CD14-positive monocyte (primary cell): ENCODE data around the gene SRI. TPM values are rescaled to one million over a fixed set of nuclear protein-coding genes. Genes with fewer than 3 reads are reported as not detected.

Experiments used
- DNase-seq, 3 donors: peaks; one replicate each; pipeline ENCODE4 v3.0.0-alpha.2; 2011 to 2022
- H2AFZ ChIP-seq: 2 replicates; pipeline ENCODE4 v1.6.0; 2012; ENCODE audit warnings: mild to moderate bottlenecking, low read depth, low read length, inconsistent platforms; ENCODE audit not compliant: insufficient read depth, poor library complexity, severe bottlenecking
- H3K27ac ChIP-seq, 2 donors: 1 replicate in 1 of 2; 2 replicates in 1 of 2; pipeline ENCODE4 v1.5.1; 2012 to 2013; ENCODE audit warnings: low read length in 2 of 2, control low read depth in 1 of 2, inconsistent platforms in 1 of 2, low read depth in 1 of 2, mild to moderate bottlenecking in 1 of 2
- H3K27me3 ChIP-seq, 2 donors: one replicate each; pipeline versions ENCODE4 v1.6.0 to v1.6.1; 2011 to 2013; ENCODE audit warnings: low read length in 2 of 2; ENCODE audit not compliant: control insufficient read depth in 2 of 2, insufficient read depth in 2 of 2
- H3K36me3 ChIP-seq, 2 donors: replicated peaks in 1 of 2; 1 replicate in 1 of 2; 2 replicates in 1 of 2; pipeline versions ENCODE4 v1.5.1 to v1.6.1; 2012 to 2013; ENCODE audit warnings: low read length in 2 of 2, control low read depth in 1 of 2, inconsistent platforms in 1 of 2, mild to moderate bottlenecking in 1 of 2; ENCODE audit not compliant: insufficient read depth in 2 of 2, control insufficient read depth in 1 of 2
- H3K4me1 ChIP-seq, 2 donors: 1 replicate in 1 of 2; 2 replicates in 1 of 2; pipeline versions ENCODE4 v1.5.1 to v1.6.1; 2012 to 2013; ENCODE audit warnings: low read length in 2 of 2, control low read depth in 1 of 2, inconsistent platforms in 1 of 2, mild to moderate bottlenecking in 1 of 2, moderate library complexity in 1 of 2; ENCODE audit not compliant: insufficient read depth in 2 of 2, control insufficient read depth in 1 of 2
- H3K4me2 ChIP-seq: replicated peaks from 2 replicates; pipeline ENCODE3; 2012; ENCODE audit warnings: low read length, moderate library complexity, mild to moderate bottlenecking; ENCODE audit not compliant: poor library complexity, severe bottlenecking; ENCODE audit errors: extremely low read depth
- H3K4me3 ChIP-seq, 3 experiments: fragments of 200-600 bp in 1 of 3; sonication (generic) in 1 of 3; replicated peaks in 1 of 3; 1 replicate in 2 of 3; 2 replicates in 1 of 3; pipeline ENCODE4 v1.5.1; 2011 to 2013; ENCODE audit warnings: low read length in 3 of 3, mild to moderate bottlenecking in 3 of 3, control low read depth in 2 of 3, low read depth in 2 of 3, inconsistent platforms in 1 of 3, moderate library complexity in 1 of 3
- H3K79me2 ChIP-seq: 2 replicates; pipeline ENCODE4 v1.6.0; 2012; ENCODE audit warnings: mild to moderate bottlenecking, control low read depth, inconsistent platforms, low read length, moderate library complexity; ENCODE audit not compliant: insufficient read depth
- H3K9ac ChIP-seq: 2 replicates; pipeline ENCODE4 v1.6.0; 2017; ENCODE audit warnings: low read length, mild to moderate bottlenecking; ENCODE audit not compliant: insufficient read depth, poor library complexity, severe bottlenecking
- H3K9me3 ChIP-seq, 2 donors: replicated peaks in 1 of 2; 1 replicate in 1 of 2; 2 replicates in 1 of 2; pipeline versions ENCODE4 v1.5.1 to v1.6.1; 2012 to 2013; ENCODE audit warnings: low read length in 2 of 2, control low read depth in 1 of 2; ENCODE audit not compliant: control insufficient read depth in 1 of 2, insufficient read depth in 1 of 2
- H4K20me1 ChIP-seq: 2 replicates; pipeline ENCODE4 v1.6.0; 2012; ENCODE audit warnings: mild to moderate bottlenecking, low read length, control low read depth, moderate library complexity; ENCODE audit not compliant: insufficient read depth
- H3K27ac Mint-ChIP-seq, 7 donors: one replicate each; pipeline ENCODE4 v1.8.0; 2020; ENCODE audit warnings: mild to moderate bottlenecking in 7 of 7, mixed read lengths in 7 of 7, moderate library complexity in 6 of 7, inconsistent platforms in 2 of 7
- H3K27me3 Mint-ChIP-seq, 3 donors: one replicate each; pipeline ENCODE4 v1.8.0; 2021 to 2022; ENCODE audit warnings: low read depth in 3 of 3, mild to moderate bottlenecking in 3 of 3, mixed read lengths in 3 of 3, moderate library complexity in 3 of 3, inconsistent platforms in 1 of 3
- H3K36me3 Mint-ChIP-seq, 2 donors: one replicate each; pipeline ENCODE4 v1.8.0; 2020; ENCODE audit warnings: mixed read lengths in 2 of 2, inconsistent platforms in 1 of 2, mild to moderate bottlenecking in 1 of 2
- H3K4me1 Mint-ChIP-seq: one replicate; pipeline ENCODE4 v1.8.0; 2020; ENCODE audit warnings: mild to moderate bottlenecking, mixed read lengths
- H3K4me3 Mint-ChIP-seq, 2 donors: one replicate each; pipeline ENCODE4 v1.8.0; 2020; ENCODE audit warnings: mild to moderate bottlenecking in 2 of 2, mixed read lengths in 2 of 2, moderate library complexity in 1 of 2
- H3K9me3 Mint-ChIP-seq, 7 donors: one replicate each; pipeline ENCODE4 v1.8.0; 2020 to 2022; ENCODE audit warnings: mixed read lengths in 7 of 7, mild to moderate bottlenecking in 6 of 7, moderate library complexity in 6 of 7, inconsistent platforms in 2 of 7
- WGBS: methylation state at CpG from one replicate; pipeline ENCODE4 v1.1.5; 2013; ENCODE audit warnings: missing lambda C conversion rate; ENCODE audit not compliant: insufficient coverage; 5-methylcytosine and 5-hydroxymethylcytosine counted together
- intact Hi-C, 2 donors: fragments of 100-400 bp; cut with micrococcal nuclease; formaldehyde crosslinking; loops; one replicate each; pipeline versions ENCODE4 v1.15.0 to v1.15.1; 2023
- polyA plus RNA-seq, 3 donors: library from polyadenylated mRNA; depleted of rRNA in 1 of 3; unstranded in 2 of 3; stranded (reverse) in 1 of 3; fragments of 300-500 nt in 2 of 3; fragments of >200 nt in 1 of 3; fragmentation: Illumina TruSeq in 2 of 3; gene quantifications; 1 replicate in 2 of 3; 2 replicates in 1 of 3; pipeline ENCODE4 v1.2.3, GENCODE V29; 2012 to 2021
- TF ChIP-seq, protein P1 (sequence below): fragments of 200-600 bp; IDR thresholded peaks from one replicate; pipeline ENCODE4 v1.8.0; 2022; ENCODE audit warnings: antibody characterized with exemption, mild to moderate bottlenecking

Gene SRI
- polyA plus RNA-seq, 3 donors, result 53.0 to 238 (median 216) TPM

DNA sequence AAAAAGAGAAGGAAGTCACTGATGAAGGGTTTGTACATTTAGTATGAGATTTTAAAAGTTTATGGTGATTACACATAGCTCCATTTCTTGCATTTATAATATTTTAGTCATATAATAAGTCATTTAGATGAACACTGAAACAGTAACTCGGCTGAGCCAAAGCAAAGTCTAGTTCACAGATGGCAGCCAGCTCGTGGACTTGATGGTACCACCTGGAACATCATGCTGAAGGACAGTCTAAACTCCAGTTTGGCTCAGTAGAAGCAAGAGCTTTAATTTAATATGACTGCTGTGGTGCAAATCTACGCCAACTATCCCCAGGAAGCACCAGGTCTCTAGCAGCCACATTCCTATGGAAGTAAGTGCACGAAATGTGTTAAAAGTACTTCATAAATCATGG lies 16.4 kb downstream of the SRI start:
- Histone ChIP-seq H3K4me1 (no peaks in the 10 kb centered on the region), H3K9me3 (no peaks in the 10 kb centered on the region), H3K4me3 (no peak overlapping the region), H3K79me2 (no peaks in the 10 kb centered on the region), H3K4me2 (no peak overlapping the region), H3K27ac (no peak overlapping the region), H4K20me1 (no peaks in the 10 kb centered on the region), H3K9ac (no peak overlapping the region), H3K36me3 (peaks cover 58 to 77% of the 10 kb centered on the region in 2 donors), H2AFZ (no peak overlapping the region), H3K27me3 (no peaks in the 10 kb centered on the region)
- Mint-ChIP-seq H3K4me3 (no peak overlapping the region), H3K9me3 (no peaks in the 10 kb centered on the region), H3K4me1 (no peaks in the 10 kb centered on the region), H3K27me3 (no peaks in the 10 kb centered on the region), H3K27ac (no peak overlapping the region), H3K36me3 (peaks cover 63 to 64% of the 10 kb centered on the region in 2 donors)
- intact Hi-C loops, result no loop called here
- 100% methylated on average over 2 of the region's 4 CpGs for WGBS
- TF ChIP-seq, protein P1, sequence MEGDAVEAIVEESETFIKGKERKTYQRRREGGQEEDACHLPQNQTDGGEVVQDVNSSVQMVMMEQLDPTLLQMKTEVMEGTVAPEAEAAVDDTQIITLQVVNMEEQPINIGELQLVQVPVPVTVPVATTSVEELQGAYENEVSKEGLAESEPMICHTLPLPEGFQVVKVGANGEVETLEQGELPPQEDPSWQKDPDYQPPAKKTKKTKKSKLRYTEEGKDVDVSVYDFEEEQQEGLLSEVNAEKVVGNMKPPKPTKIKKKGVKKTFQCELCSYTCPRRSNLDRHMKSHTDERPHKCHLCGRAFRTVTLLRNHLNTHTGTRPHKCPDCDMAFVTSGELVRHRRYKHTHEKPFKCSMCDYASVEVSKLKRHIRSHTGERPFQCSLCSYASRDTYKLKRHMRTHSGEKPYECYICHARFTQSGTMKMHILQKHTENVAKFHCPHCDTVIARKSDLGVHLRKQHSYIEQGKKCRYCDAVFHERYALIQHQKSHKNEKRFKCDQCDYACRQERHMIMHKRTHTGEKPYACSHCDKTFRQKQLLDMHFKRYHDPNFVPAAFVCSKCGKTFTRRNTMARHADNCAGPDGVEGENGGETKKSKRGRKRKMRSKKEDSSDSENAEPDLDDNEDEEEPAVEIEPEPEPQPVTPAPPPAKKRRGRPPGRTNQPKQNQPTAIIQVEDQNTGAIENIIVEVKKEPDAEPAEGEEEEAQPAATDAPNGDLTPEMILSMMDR, result no peak
- DNase-seq, result no peak

DNA sequence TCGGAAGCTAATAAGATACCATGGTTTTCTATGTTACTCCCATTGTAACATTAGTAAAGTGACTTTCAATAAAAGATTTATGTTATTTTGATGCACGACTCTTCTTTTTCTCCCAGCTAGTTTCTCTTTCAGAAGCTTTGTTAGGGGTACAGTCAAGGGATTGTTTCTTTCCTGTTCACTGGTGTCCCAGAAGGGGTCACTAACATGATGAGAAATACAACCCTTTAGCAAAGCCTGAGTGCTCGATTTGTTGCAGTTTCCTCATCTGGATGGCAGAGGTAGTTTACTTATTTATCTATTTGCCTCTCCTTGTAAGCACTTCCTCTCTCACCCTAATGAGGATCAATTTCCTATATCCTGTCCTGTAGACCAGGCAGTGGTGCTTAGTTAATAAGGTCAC lies 17.0 kb downstream of the SRI start:
- no peak overlapping the region for H3K27ac ChIP-seq
- H3K4me1 ChIP-seq, result no peaks in the 10 kb centered on the region
- H3K36me3 Mint-ChIP-seq, result peaks cover 59 to 60% of the 10 kb centered on the region in 2 donors
- no peaks in the 10 kb centered on the region for H3K4me1 Mint-ChIP-seq
- no CpG with 5 or more reads among the region's 3 CpGs for WGBS
- H4K20me1 ChIP-seq, result no peaks in the 10 kb centered on the region
- H3K27ac Mint-ChIP-seq, result peak overlapping the region in 1 of 7 donors; percentile 40
- no peak overlapping the region for H3K4me3 Mint-ChIP-seq
- no peak for DNase-seq
- no peak overlapping the region for H2AFZ ChIP-seq
- TF ChIP-seq, protein P1, result no peak
- no peaks in the 10 kb centered on the region for H3K27me3 ChIP-seq
- no peaks in the 10 kb centered on the region for H3K9me3 Mint-ChIP-seq
- H3K36me3 ChIP-seq, result peaks cover 52 to 71% of the 10 kb centered on the region in 2 donors
- no peaks in the 10 kb centered on the region for H3K9me3 ChIP-seq
- no peak overlapping the region for H3K9ac ChIP-seq
- H3K27me3 Mint-ChIP-seq, result no peaks in the 10 kb centered on the region
- H3K79me2 ChIP-seq, result no peaks in the 10 kb centered on the region
- intact Hi-C loops, result no loop called here
- H3K4me2 ChIP-seq, result no peak overlapping the region
- no peak overlapping the region for H3K4me3 ChIP-seq
